HepG2 (cell line): ENCODE measurements around the gene ABCB8. TPM values are rescaled to one million over a fixed set of nuclear protein-coding genes. Genes with fewer than 3 reads are reported as not detected.

ENCODE experiments used
- CBX1 ChIP-seq: IDR thresholded peaks from one replicate; pipeline ENCODE4 v1.6.1; 2016; ENCODE audit warnings: antibody characterized with exemption, low read depth
- ETV6 ChIP-seq: sonication (generic); formaldehyde crosslinking; conservative IDR thresholded peaks from 2 replicates; pipeline ENCODE4 v1.4.0; 2020; ENCODE audit warnings: missing genetic modification reagents
- GLI4 ChIP-seq: sonication (generic); formaldehyde crosslinking; IDR thresholded peaks from 2 replicates; pipeline ENCODE4 v1.5.1; 2020; ENCODE audit warnings: missing genetic modification reagents, mild to moderate bottlenecking, moderate library complexity, borderline replicate concordance
- HNF4G ChIP-seq, 2 experiments: sonication (generic) in 1 of 2; formaldehyde crosslinking in 1 of 2; IDR thresholded peaks; 2 replicates each; pipeline versions ENCODE4 v1.4.0 to v1.6.1; 2011 to 2020; ENCODE audit warnings: borderline replicate concordance in 2 of 2, low read depth in 2 of 2, mild to moderate bottlenecking in 2 of 2, low read length in 1 of 2, missing genetic modification reagents in 1 of 2, moderate library complexity in 1 of 2
- HOXA5 ChIP-seq: sonication (generic); formaldehyde crosslinking; IDR thresholded peaks from 2 replicates; pipeline ENCODE4 v1.4.0; 2020; ENCODE audit warnings: missing genetic modification reagents
- LRRFIP1 ChIP-seq: sonication (generic); formaldehyde crosslinking; conservative IDR thresholded peaks from 2 replicates; pipeline ENCODE4 v1.4.0; 2020; ENCODE audit warnings: missing genetic modification reagents
- MIXL1 ChIP-seq: IDR thresholded peaks from 2 replicates; pipeline ENCODE4 v1.6.1; 2016
- PPARG ChIP-seq: conservative IDR thresholded peaks from 2 replicates; pipeline ENCODE4 v1.6.1; 2016; ENCODE audit warnings: missing biosample characterization, missing genetic modification reagents
- SIN3A ChIP-seq: IDR thresholded peaks from 2 replicates; pipeline ENCODE4 v1.6.1; 2011; ENCODE audit warnings: low read depth, mild to moderate bottlenecking, control low read depth, low read length, borderline replicate concordance
- SNAI1 ChIP-seq: sonication (generic); formaldehyde crosslinking; IDR thresholded peaks from 2 replicates; pipeline ENCODE4 v1.5.0; 2020; ENCODE audit warnings: mild to moderate bottlenecking, missing genetic modification reagents, borderline replicate concordance
- SUZ12 ChIP-seq: fragments of 150-350 bp; IDR thresholded peaks from 2 replicates; pipeline ENCODE4 v1.6.1; 2014; ENCODE audit warnings: low read depth, low read length
- ZBTB2 ChIP-seq: sonication (generic); formaldehyde crosslinking; IDR thresholded peaks from 2 replicates; pipeline ENCODE4 v1.8.0; 2022; ENCODE audit warnings: low read depth, missing genetic modification reagents
- ZMYM3 ChIP-seq: sonication (generic); formaldehyde crosslinking; IDR thresholded peaks from 2 replicates; pipeline ENCODE4 v1.5.1; 2020; ENCODE audit warnings: mild to moderate bottlenecking, missing genetic modification reagents
- ZNF331 ChIP-seq: sonication (generic); formaldehyde crosslinking; IDR thresholded peaks from 2 replicates; pipeline ENCODE4 v1.4.0; 2020; ENCODE audit warnings: missing genetic modification reagents
- ZNF589 ChIP-seq: sonication (generic); formaldehyde crosslinking; conservative IDR thresholded peaks from 2 replicates; pipeline ENCODE4 v1.8.0; 2022; ENCODE audit warnings: mild to moderate bottlenecking, moderate library complexity, missing genetic modification reagents
- ZNF776 ChIP-seq: sonication (generic); formaldehyde crosslinking; IDR thresholded peaks from 2 replicates; pipeline ENCODE4 v1.4.0; 2020; ENCODE audit warnings: mild to moderate bottlenecking, missing genetic modification reagents
- polyA plus RNA-seq, 8 experiments: library from polyadenylated mRNA; depleted of rRNA in 3 of 8; stranded (reverse) in 7 of 8; unstranded in 1 of 8; fragments of >200 nt; fragmentation: Illumina TruSeq in 4 of 8; extraction: Trizol in 4 of 8; gene quantifications; 2 replicates each; pipeline versions ENCODE4 v1.2.1 to v1.2.3, GENCODE V29; 2011 to 2016; ENCODE audit warnings: low read depth in 4 of 8, missing spikeins in 1 of 8, mixed read lengths in 1 of 8; ENCODE audit not compliant: insufficient read depth in 1 of 8
- total RNA-seq, 5 experiments: library from RNA; depleted of rRNA; stranded (reverse); fragments of >200 nt; fragmentation: Illumina TruSeq; extraction: Trizol; gene quantifications; 2 replicates each; pipeline ENCODE4 v1.2.3, GENCODE V29; 2016; ENCODE audit warnings: low read depth in 1 of 5
- TF ChIP-seq, protein P1 (sequence below): sonication (generic); formaldehyde crosslinking; IDR thresholded peaks from 2 replicates; pipeline ENCODE4 v1.5.0; 2020; ENCODE audit warnings: mild to moderate bottlenecking, low read depth, missing genetic modification reagents, borderline replicate concordance
- TF ChIP-seq, protein P2 (sequence below): IDR thresholded peaks from 2 replicates; pipeline ENCODE4 v1.6.1; 2016; ENCODE audit warnings: missing compliant biosample characterization, missing genetic modification reagents, borderline replicate concordance
- TF ChIP-seq, protein P3 (sequence below): sonication (generic); formaldehyde crosslinking; IDR thresholded peaks from 2 replicates; pipeline ENCODE4 v1.4.0; 2020; ENCODE audit warnings: missing genetic modification reagents
- TF ChIP-seq, protein P4 (sequence below): sonication (generic); formaldehyde crosslinking; IDR thresholded peaks from 2 replicates; pipeline ENCODE4 v1.4.0; 2020; ENCODE audit warnings: missing genetic modification reagents, borderline replicate concordance

ABCB8 gene
- total and polyA plus RNA-seq, 2 of the 13 experiments (the other 11 are each of a cell fraction or from before 2014, with no cell fraction given) = 6.6 to 16.7 TPM

- TF ChIP-seq ETV6 (CRISPR knock-in tag) = no peak
- no peak for TF ChIP-seq SUZ12
- TF ChIP-seq ZNF331 (CRISPR knock-in tag) = no peak
- no peak; the same call in 1 of the 2 replicates for TF ChIP-seq SIN3A
- no peak for TF ChIP-seq PPARG (CRISPR knock-in tag)
- no peak for TF ChIP-seq ZMYM3 (CRISPR knock-in tag)
- TF ChIP-seq, protein P1, sequence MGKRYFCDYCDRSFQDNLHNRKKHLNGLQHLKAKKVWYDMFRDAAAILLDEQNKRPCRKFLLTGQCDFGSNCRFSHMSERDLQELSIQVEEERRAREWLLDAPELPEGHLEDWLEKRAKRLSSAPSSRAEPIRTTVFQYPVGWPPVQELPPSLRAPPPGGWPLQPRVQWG (CRISPR knock-in tag) = no peak
- no peak for TF ChIP-seq SNAI1 (CRISPR knock-in tag)
- no peak for TF ChIP-seq ZBTB2 (CRISPR knock-in tag)
- TF ChIP-seq LRRFIP1 = no peak
- no peak for TF ChIP-seq HNF4G (IDR thresholded peaks at IDR 0.05; ENCODE audit: borderline replicate concordance, low read depth, low read length)
- TF ChIP-seq HNF4G (CRISPR knock-in tag; IDR thresholded peaks at IDR 0.05; ENCODE audit: borderline replicate concordance, low read depth) = no peak
- TF ChIP-seq, protein P2, sequence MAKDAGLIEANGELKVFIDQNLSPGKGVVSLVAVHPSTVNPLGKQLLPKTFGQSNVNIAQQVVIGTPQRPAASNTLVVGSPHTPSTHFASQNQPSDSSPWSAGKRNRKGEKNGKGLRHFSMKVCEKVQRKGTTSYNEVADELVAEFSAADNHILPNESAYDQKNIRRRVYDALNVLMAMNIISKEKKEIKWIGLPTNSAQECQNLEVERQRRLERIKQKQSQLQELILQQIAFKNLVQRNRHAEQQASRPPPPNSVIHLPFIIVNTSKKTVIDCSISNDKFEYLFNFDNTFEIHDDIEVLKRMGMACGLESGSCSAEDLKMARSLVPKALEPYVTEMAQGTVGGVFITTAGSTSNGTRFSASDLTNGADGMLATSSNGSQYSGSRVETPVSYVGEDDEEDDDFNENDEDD = peak; percentile 37; the same call in 1 of the 2 replicates
- TF ChIP-seq HOXA5 (CRISPR knock-in tag) = 0 out of 2 replicates have a peak, but pooled peaks have one; percentile 12
- peak; percentile 17; the same call in 1 of the 2 replicates for TF ChIP-seq ZNF776
- no peak for TF ChIP-seq CBX1
- no peak for TF ChIP-seq MIXL1 (CRISPR knock-in tag)
- TF ChIP-seq, protein P3, sequence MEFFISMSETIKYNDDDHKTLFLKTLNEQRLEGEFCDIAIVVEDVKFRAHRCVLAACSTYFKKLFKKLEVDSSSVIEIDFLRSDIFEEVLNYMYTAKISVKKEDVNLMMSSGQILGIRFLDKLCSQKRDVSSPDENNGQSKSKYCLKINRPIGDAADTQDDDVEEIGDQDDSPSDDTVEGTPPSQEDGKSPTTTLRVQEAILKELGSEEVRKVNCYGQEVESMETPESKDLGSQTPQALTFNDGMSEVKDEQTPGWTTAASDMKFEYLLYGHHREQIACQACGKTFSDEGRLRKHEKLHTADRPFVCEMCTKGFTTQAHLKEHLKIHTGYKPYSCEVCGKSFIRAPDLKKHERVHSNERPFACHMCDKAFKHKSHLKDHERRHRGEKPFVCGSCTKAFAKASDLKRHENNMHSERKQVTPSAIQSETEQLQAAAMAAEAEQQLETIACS = peak; percentile 94
- no peak for TF ChIP-seq GLI4
- TF ChIP-seq, protein P4, sequence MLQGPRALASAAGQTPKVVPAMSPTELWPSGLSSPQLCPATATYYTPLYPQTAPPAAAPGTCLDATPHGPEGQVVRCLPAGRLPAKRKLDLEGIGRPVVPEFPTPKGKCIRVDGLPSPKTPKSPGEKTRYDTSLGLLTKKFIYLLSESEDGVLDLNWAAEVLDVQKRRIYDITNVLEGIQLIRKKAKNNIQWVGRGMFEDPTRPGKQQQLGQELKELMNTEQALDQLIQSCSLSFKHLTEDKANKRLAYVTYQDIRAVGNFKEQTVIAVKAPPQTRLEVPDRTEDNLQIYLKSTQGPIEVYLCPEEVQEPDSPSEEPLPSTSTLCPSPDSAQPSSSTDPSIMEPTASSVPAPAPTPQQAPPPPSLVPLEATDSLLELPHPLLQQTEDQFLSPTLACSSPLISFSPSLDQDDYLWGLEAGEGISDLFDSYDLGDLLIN (CRISPR knock-in tag) = no peak
- TF ChIP-seq ZNF589 (CRISPR knock-in tag) = no peak
These were observed 31.3 kb downstream of the ABCB8 start, which contains the start of gene SLC4A2 (continued) for GRCh38 chr7:151059367-151060112.
